ENCODE data around the gene ITGA11.

The ITGA11 gene

DNA sequence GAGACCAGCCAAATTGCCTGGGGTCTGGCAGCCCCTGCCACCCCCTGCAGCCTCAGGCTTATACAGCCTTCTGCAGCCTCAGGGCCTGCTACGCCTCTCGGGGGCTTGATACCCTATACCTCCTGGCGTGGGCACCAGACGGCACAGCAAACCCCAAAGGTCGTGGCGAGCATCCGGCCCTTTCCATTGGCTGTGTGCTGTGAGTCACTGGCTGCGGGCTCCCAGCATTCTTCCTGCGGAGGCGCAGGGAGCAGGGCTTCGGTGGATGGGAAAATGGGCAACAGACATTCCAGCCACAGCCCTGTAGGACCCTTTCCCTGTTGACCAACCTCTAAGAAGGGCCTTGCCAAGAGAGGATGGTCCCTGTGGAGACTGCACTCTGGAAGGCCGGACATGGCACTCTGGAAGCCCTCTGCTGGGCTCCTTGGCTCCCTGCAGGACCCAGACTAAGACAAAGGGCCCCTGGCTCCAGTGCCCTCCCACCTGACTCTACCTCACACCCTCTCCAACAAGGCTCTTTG is 59.6 kb downstream of the ITGA11 start:
- DNase-seq, result no peak

- no peak for DNase-seq
Observed at GRCh38 chr15:68371851-68372250, 60.1 kb downstream of the ITGA11 start.

DNA sequence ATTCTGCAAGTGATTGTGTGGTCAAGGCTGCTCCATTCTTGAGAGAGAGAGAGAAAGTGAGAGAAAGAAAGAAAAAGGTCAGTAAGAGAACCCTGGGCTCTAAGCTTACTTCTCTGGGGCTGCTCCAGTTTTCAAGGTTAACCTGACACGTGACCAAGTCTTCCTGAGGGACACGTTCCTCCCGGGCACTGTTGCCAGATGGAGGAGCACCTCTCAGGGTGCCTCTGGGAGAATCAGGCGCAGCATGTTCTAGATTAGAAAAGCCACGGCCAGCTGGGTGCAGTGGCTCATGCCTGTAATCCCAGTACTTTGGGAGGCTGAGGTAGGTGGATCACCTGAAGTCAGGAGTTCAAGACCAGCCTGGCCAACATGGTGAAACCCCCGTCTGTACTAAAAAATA is 60.8 kb downstream of the ITGA11 start:
- DNase-seq, result no peak

DNA sequence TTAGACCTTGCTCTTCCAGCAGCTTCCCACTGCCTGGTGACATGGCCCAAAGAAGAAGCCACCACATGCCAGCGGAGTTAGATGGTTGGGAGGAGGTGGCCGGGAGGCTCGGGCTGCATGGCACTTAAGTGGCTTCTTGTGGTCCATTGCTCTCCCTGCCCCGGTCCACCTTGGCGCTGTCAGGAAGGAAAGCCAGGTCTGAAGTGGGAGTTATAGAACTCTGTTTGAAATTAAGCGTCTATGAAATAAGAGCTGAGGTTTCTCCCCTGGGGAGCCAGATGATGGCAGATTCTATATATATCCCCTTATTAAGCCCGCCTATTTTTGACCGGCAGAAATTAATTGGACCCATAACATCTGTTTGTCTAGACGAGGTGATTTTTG is 61.2 kb downstream of the ITGA11 start:
- DNase-seq, result no peak

- DNase-seq, result no peak
Observed at GRCh38 chr15:68369931-68370767, 61.8 kb downstream of the ITGA11 start.

DNA sequence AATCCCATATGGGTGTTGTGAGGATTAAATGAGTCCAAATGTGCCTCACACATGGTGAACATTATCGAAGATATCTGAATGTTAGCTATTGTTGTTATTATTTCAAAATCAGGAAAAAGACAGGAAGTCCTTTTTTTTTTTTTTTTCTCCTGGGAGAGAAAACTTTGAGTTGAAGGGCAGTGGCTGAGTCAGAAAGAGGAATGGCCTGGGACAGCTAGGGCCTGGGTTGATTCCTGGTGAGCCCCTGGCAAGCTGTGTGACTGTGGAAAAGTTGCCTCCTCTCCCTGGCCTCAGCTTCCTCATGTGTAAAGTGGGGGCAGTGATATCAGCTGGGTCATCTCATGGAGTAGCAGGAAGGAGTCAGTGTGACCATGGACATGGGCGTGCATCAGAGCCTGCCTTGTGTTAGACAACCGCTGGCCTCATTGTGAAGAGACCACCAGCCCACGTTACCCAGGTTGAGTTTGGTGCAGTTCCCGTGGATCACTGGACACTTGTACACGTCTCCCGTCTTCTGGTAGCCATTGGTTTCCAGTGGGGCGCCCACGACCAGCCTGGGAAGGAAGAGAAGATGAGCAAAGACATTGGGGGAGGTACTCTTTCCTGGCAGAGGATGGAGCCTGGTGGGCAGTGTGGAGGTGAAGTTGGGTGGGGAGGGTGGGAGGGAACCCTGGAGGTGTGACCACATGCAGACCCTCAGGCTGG is 63.1 kb downstream of the ITGA11 start:
- peak; percentile 43 for DNase-seq

DNA sequence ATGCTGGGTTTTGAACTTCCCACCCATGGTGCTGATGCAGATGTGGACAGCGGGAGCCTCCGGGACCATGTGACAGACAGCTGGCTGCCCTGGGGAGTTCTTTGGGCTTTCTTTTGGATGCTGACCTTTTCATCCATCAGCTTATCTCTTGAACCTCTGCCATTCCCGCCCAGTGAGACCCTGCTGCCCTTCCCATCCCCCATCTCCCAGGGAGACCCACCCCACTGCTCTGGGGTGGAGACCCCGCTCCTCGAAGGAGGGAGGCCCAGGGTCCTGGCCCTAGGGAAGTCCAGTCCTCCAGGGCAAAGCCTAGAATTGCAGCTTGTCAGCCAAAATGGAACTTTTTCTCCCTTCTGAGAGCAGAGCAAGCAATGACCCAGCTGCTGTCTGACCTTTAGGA is 64.0 kb downstream of the ITGA11 start:
- no peak for DNase-seq

- DNase-seq, result no peak
Observed at GRCh38 chr15:68367226-68367625, 64.7 kb downstream of the ITGA11 start.

DNA sequence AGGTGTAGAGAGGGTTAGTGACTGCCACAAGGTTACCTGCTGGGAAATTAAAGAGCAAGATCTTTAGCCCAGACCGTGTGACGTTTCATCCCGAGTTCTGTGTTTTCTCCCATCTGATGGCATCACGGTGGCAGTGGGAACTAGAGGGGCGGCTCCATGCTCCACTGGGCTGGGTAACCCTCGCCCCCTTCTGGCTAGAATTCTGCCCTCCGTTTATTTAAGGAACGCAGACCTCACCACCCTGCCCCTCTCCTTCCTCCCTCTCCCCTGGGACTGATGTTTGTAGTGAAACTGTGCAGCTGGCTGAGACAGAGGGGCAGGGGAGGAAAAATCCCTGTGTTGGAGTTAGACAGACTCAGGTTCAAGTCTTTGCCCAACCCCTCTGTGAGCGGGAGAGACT is 65.6 kb downstream of the ITGA11 start:
- DNase-seq, result no peak

GRCh38 chr15:68365770-68366169 is 66.2 kb downstream of the ITGA11 start:
- no peak for DNase-seq

- DNase-seq, result no peak
Observed at GRCh38 chr15:68365140-68365745, 66.7 kb downstream of the ITGA11 start.

DNA sequence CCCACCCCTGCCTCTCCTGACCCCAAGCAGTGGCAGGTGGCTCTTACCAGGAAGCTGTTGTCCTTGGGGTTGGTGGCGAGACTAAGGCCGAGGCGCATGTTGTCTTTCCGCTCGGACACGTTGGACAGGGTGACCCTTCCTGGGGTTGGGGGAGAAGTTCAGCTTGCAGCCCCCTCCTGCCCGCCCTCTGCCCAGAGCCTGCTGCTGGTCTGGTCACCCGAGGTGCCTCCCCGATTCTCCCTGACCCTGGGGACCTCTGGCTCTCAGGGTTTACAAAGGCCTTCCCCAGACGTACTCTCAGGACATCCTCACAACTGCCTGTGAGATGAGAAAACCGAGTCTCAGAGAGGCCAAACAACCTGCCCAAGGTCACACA is 67.3 kb downstream of the ITGA11 start:
- DNase-seq, result no peak

- no peak for DNase-seq
Observed at GRCh38 chr15:68364028-68364659, 67.8 kb downstream of the ITGA11 start.

DNA sequence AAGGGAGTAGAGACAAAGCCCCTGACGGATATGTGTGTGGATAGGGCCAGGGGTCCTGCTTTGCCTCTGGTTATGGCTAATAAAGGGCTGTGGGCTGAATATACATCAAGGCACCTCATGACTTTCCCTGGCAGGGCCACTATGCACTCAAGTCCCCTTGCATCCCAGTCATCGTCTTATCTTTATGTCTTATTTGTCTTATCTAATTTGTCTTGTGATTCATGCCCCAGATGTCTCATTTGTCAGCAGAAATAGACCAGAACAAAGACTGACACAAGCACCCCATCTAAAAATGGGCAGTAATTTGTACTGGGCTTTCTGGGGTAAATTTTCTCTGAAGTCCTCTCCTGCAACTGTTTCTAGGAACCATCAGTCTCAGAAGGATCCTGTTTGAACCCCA is 68.6 kb downstream of the ITGA11 start:
- no peak for DNase-seq

GRCh38 chr15:68362537-68363126 is 69.3 kb downstream of the ITGA11 start:
- no peak for DNase-seq

DNA sequence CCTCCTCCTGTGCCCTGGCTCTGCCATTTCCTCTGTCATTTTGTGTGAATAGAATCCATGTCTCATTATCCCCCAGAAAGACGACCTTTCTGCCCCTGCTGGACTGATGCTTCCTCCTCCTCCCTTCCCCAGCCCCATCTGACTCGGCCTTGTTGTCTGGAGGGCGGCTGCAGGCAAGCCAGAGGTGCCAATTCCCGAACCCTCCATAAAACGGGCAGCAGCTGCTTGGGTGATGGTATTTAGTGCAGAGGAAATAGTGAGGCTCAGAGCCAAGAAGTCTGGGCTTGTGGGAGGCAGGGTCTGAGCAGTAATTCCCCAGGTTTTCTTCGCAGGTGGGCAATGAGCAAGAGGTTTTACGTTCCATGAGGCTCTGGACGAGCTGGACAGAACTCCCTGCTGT is 71.2 kb downstream of the ITGA11 start:
- no peak for DNase-seq

DNA sequence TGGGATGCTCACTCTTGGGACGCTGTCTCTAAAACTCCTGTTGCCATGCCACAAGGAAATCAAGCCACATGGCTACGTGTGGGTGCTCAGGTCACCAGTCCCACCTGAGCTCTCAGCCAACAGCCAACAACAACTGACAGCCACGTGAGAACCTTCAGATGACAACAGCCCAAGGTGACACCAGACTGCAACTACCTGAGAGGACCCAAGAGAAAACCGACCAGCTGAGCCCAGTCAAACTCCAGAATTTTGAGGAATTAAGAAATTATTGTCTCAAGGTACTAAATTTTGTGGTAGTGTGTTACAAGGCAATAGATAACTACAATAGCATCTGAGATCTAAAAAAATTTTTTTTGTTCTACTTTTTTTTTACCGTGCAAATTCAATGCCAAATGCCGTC is 75.2 kb downstream of the ITGA11 start:
- DNase-seq, result no peak

DNA sequence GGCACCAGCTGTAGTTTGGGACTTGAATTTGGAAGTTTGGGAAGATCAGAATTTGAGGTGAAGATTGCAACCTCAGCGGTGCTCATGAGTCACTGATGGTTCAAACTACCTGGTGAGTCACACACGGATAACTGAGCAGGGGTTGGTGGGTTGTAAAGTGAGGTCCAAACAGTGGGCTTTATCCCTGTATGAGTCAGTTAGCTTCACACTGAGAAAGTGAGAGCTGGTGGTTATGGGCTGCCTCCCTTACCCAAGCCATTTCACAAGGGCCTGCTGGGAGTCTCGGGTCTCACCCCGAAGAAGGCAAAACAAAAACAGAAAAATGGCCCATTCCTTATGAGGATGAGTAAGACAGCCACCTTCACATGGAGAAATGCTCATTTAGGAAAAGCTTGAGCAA is 77.0 kb downstream of the ITGA11 start:
- DNase-seq, result peak; percentile 83

GRCh38 chr15:68354268-68354667 is 77.7 kb downstream of the ITGA11 start:
- no peak for DNase-seq

GRCh38 chr15:68353421-68354135 is 78.4 kb downstream of the ITGA11 start:
- DNase-seq, result no peak

DNA sequence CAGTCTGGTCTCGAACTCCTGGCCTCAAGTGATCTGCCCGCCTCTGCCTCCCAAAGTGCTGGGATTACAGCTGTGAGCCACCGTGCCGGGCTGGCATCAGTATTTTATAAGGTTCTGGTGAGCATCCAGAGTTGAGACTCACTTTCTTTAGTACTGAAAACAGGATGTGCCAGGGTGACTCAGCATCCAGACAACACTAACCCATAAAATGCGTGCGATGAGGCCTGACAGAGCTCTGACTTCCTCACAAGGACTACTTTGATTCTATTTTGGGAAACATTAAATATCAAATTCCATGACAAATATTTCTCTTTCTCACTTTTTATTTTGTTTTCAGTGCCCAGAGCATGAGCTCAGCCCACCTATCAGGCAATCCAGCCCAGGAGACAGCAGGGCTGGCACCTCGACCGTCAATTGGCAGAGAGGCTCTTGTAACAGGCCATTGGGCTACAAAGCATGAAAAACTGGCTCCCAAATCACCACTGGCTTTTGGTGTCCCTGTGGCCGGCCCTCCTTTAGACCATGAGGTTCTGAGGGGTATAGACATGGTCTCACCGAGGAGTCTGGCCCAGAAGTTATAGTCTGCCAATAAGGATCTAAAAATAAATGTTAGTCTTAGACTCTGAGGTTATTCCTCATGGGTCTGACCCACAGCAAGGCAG is 79.4 kb downstream of the ITGA11 start:
- peak; percentile 90 for DNase-seq

Measured in fibroblast of skin of abdomen (primary cell).